SK-N-SH (cell line): ENCODE measurements around the gene COG8. TPM values are rescaled to one million over a fixed set of nuclear protein-coding genes. Genes with fewer than 3 reads are reported as not detected.

Source experiments
- CTCF ChIA-PET: fragments of 300-600, 350-600 bp; formaldehyde crosslinking; extraction: SDS; loops from one replicate; lab custom pipeline; 2021; lab: Yijun Ruan, JAX
- POLR2A ChIA-PET: fragments of 350-600 bp; sonication (Branson Sonifier 250); formaldehyde crosslinking; extraction: SDS; loops from one replicate; lab custom pipeline; 2020; ENCODE audit warnings: antibody characterized with exemption, inconsistent platforms; lab: Yijun Ruan, JAX
- DNase-seq: peaks from one replicate; pipeline ENCODE4 v3.0.0; 2012
- H2AFZ ChIP-seq: fragments of 200-600 bp; sonication (generic); 2 replicates; pipeline ENCODE4 v1.8.1; 2016; ENCODE audit warnings: antibody characterized with exemption, mild to moderate bottlenecking, low read depth
- H3F3A ChIP-seq: fragments of 200-600 bp; sonication (generic); replicated peaks from 2 replicates; pipeline ENCODE3; 2016; ENCODE audit warnings: antibody characterized with exemption, mild to moderate bottlenecking; ENCODE audit not compliant: insufficient read depth
- H3K27ac ChIP-seq, 2 experiments: fragments of 200-500 bp in 1 of 2; fragments of 200-600 bp in 1 of 2; sonication (Bioruptor generic) in 1 of 2; sonication (generic), shearing (Covaris generic) in 1 of 2; 2 replicates each; pipeline versions ENCODE4 v1.5.1 to v1.6.1; 2014 to 2016; ENCODE audit warnings: low read depth in 2 of 2, inconsistent platforms in 1 of 2, low read length in 1 of 2, mild to moderate bottlenecking in 1 of 2, mixed read lengths in 1 of 2
- H3K27me3 ChIP-seq: fragments of 200-600 bp; sonication (generic), shearing (Covaris generic); 2 replicates; pipeline ENCODE4 v1.6.1; 2016; ENCODE audit warnings: mixed run types; ENCODE audit not compliant: insufficient read depth
- H3K36me3 ChIP-seq, 2 experiments: fragments of 200-500 bp in 1 of 2; fragments of 200-600 bp in 1 of 2; sonication (Bioruptor generic) in 1 of 2; sonication (generic) in 1 of 2; replicated peaks in 1 of 2; 2 replicates each; pipeline versions ENCODE3 to v1.5.1; 2014 to 2016; ENCODE audit warnings: low read length in 1 of 2, mild to moderate bottlenecking in 1 of 2; ENCODE audit not compliant: insufficient read depth in 2 of 2, control insufficient read depth in 1 of 2
- H3K4me1 ChIP-seq, 2 experiments: fragments of 200-500 bp in 1 of 2; fragments of 200-600 bp in 1 of 2; sonication (Bioruptor generic) in 1 of 2; sonication (generic), shearing (Covaris generic) in 1 of 2; 2 replicates each; pipeline versions ENCODE4 v1.5.1 to v1.6.1; 2014 to 2016; ENCODE audit warnings: low read depth in 1 of 2, low read length in 1 of 2, mixed run types in 1 of 2; ENCODE audit not compliant: insufficient read depth in 2 of 2, control insufficient read depth in 1 of 2
- H3K4me2 ChIP-seq: fragments of 200-600 bp; sonication (generic), shearing (Covaris generic); 2 replicates; pipeline ENCODE4 v1.6.1; 2017; ENCODE audit warnings: mixed run types
- H3K4me3 ChIP-seq, 2 experiments: fragments of 200-500 bp in 1 of 2; fragments of 200-600 bp in 1 of 2; sonication (Bioruptor generic) in 1 of 2; sonication (generic), shearing (Covaris generic) in 1 of 2; 2 replicates each; pipeline versions ENCODE4 v1.5.1 to v1.8.1; 2014 to 2016; ENCODE audit warnings: low read depth in 2 of 2, inconsistent platforms in 1 of 2, low read length in 1 of 2, mild to moderate bottlenecking in 1 of 2, mixed read lengths in 1 of 2, moderate library complexity in 1 of 2
- H3K79me2 ChIP-seq: fragments of 200-600 bp; sonication (generic); 2 replicates; pipeline ENCODE4 v1.8.1; 2017; ENCODE audit warnings: mild to moderate bottlenecking; ENCODE audit not compliant: insufficient read depth
- H3K9ac ChIP-seq: fragments of 200-600 bp; sonication (generic); 2 replicates; pipeline ENCODE4 v1.6.1; 2017; ENCODE audit warnings: mixed run types
- H3K9me2 ChIP-seq: fragments of 200-600 bp; sonication (generic); 2 replicates; pipeline ENCODE4 v1.6.1; 2017; ENCODE audit warnings: mixed run types
- H3K9me3 ChIP-seq: fragments of 200-600 bp; sonication (generic); 2 replicates; pipeline ENCODE4 v1.6.1; 2017; ENCODE audit warnings: mixed run types, mild to moderate bottlenecking, moderate library complexity
- H4K20me1 ChIP-seq: fragments of 200-600 bp; sonication (generic); 2 replicates; pipeline ENCODE4 v1.6.1; 2017; ENCODE audit warnings: mild to moderate bottlenecking, mixed run types; ENCODE audit not compliant: insufficient read depth
- EZH2phosphoT487 ChIP-seq: fragments of 200-600 bp; sonication (generic); IDR thresholded peaks from 2 replicates; pipeline ENCODE4 v1.6.1; 2017; ENCODE audit warnings: low read depth, mixed run types, mild to moderate bottlenecking, antibody characterized with exemption, moderate library complexity, borderline replicate concordance
- GABPA ChIP-seq: IDR thresholded peaks from 2 replicates; pipeline ENCODE4 v1.4.0; 2012; ENCODE audit warnings: low read depth, mild to moderate bottlenecking
- GATA2 ChIP-seq: sonication (generic); formaldehyde crosslinking; IDR thresholded peaks from 2 replicates; pipeline ENCODE4 v1.5.0; 2020; ENCODE audit warnings: mild to moderate bottlenecking, missing genetic modification reagents
- IRF3 ChIP-seq: fragments of 150-350 bp; IDR thresholded peaks from 2 replicates; pipeline ENCODE4 v1.6.1; 2016; ENCODE audit warnings: mild to moderate bottlenecking, low read depth, low read length
- MAX ChIP-seq: IDR thresholded peaks from 2 replicates; pipeline ENCODE4 v1.4.0; 2012; ENCODE audit warnings: low read depth
- MXI1 ChIP-seq: IDR thresholded peaks from 2 replicates; pipeline ENCODE4 v1.6.1; 2012; ENCODE audit warnings: mild to moderate bottlenecking, low read depth, low read length, improper control_type of control experiment
- NRF1 ChIP-seq: IDR thresholded peaks from 2 replicates; pipeline ENCODE4 v1.6.1; 2012; ENCODE audit warnings: low read depth, mild to moderate bottlenecking, low read length
- RFX5 ChIP-seq: IDR thresholded peaks from 2 replicates; pipeline ENCODE4 v1.6.1; 2012; ENCODE audit warnings: mild to moderate bottlenecking, improper control_type of control experiment, low read length
- RXRA ChIP-seq: IDR thresholded peaks from 2 replicates; pipeline ENCODE4 v1.4.0; 2012; ENCODE audit warnings: low read depth, mild to moderate bottlenecking, borderline replicate concordance
- SIN3A ChIP-seq: IDR thresholded peaks from 2 replicates; pipeline ENCODE4 v1.6.1; 2012; ENCODE audit warnings: low read depth, mild to moderate bottlenecking, low read length, moderate library complexity, borderline replicate concordance
- TAF1 ChIP-seq: IDR thresholded peaks from 2 replicates; pipeline ENCODE4 v1.6.1; 2012; ENCODE audit warnings: low read depth, mild to moderate bottlenecking, low read length, moderate library complexity, borderline replicate concordance
- TCF12 ChIP-seq: IDR thresholded peaks from 2 replicates; pipeline ENCODE4 v1.4.0; 2012
- USF2 ChIP-seq: fragments of 150-350 bp; IDR thresholded peaks from 2 replicates; pipeline ENCODE4 v1.6.1; 2017; ENCODE audit warnings: antibody characterized with exemption, low read length, low read depth, borderline replicate concordance
- ZBTB33 ChIP-seq: IDR thresholded peaks from 2 replicates; pipeline ENCODE4 v1.4.0; 2012; ENCODE audit warnings: low read depth, borderline replicate concordance
- WGBS: methylation state at CpG from one replicate; pipeline ENCODE4 v1.1.6; 2017; ENCODE audit warnings: low lambda C conversion rate; 5-methylcytosine and 5-hydroxymethylcytosine counted together
- polyA plus RNA-seq, 3 experiments: library from polyadenylated mRNA; depleted of rRNA; stranded (reverse); fragments of >200 nt; gene quantifications; 2 replicates each; pipeline ENCODE4 v1.2.3, GENCODE V29; 2012
- TF ChIP-seq, protein P1 (sequence below): IDR thresholded peaks from 2 replicates; pipeline ENCODE4; 2012
- TF ChIP-seq, protein P2 (sequence below): IDR thresholded peaks from 2 replicates; pipeline ENCODE4 v1.6.1; 2012; ENCODE audit warnings: mild to moderate bottlenecking, low read depth, low read length, moderate library complexity

Gene COG8
- polyA plus RNA-seq, 1 of the 3 experiments (the other 2 are of a cell fraction): 30.2 TPM

DNA sequence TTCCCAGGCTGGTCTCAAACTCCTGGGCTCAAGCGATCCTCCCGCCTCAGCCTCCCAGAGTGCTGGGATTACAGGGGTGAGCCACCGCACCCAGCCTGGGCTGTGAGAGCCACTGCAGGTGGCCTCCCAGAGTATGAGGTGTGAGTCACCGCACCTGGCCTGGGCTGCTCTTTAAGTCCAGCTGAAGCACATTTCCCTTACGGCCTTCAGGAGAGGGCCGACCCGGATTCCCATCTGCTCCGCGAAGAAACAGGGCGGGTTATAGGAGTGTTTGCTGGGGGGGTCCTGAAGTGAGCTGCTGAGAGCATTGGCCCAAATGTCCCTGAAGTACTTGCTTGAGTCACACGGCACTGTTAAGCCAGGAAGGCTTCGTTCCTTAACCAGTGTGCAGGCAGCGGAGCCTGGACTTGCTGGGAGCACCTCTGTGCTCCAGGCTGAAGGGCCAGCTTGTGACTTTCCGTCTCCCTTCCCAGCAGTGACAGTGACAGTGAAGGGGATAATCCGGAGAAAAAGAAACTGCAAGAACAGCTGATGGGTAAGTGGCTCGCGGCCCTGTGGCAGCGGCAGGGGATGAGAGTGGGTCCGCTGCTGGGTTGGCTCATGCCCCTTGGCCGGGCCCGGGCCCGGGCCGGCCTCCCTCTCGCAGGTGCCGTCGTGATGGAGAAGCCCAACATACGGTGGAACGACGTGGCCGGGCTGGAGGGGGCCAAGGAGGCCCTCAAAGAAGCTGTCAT, 21.0 kb downstream of the COG8 start:
- WGBS: 93% methylated on average over 24 of the region's 30 CpGs
- H3K27ac ChIP-seq: no peak overlapping the region
- H3K9me2 ChIP-seq: no peaks in the 10 kb centered on the region
- H2AFZ ChIP-seq: no peak overlapping the region
- ChIA-PET POLR2A (interaction anchor here (0.7 to 1.3 kb wide), 2 partner anchors 8 to 11 kb away, joined by 3 to 5 read pairs; no protein-coding TSS in a partner anchor), CTCF (interaction anchor here (0.9 to 1.6 kb wide), 2 partner anchors 21 to 168 kb away, joined by 3 to 4 read pairs; partner anchors contain the start of gene COG8)
- TF ChIP-seq IRF3: no peak
- no peak for TF ChIP-seq RFX5
- TF ChIP-seq NRF1: no peak
- no peak for TF ChIP-seq GATA2 (CRISPR knock-in tag)
- no peak for TF ChIP-seq EZH2phosphoT487
- TF ChIP-seq GABPA: no peak
- TF ChIP-seq USF2: no peak
- TF ChIP-seq TAF1: no peak
- TF ChIP-seq, protein P1, sequence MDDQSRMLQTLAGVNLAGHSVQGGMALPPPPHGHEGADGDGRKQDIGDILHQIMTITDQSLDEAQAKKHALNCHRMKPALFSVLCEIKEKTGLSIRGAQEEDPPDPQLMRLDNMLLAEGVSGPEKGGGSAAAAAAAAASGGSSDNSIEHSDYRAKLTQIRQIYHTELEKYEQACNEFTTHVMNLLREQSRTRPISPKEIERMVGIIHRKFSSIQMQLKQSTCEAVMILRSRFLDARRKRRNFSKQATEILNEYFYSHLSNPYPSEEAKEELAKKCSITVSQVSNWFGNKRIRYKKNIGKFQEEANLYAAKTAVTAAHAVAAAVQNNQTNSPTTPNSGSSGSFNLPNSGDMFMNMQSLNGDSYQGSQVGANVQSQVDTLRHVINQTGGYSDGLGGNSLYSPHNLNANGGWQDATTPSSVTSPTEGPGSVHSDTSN: no peak
- no peak for TF ChIP-seq MXI1
- no peak for TF ChIP-seq SIN3A
- no peak for TF ChIP-seq TCF12
- no peak for TF ChIP-seq RXRA
- H3K4me1 ChIP-seq: no peaks in the 10 kb centered on the region
- no peak for DNase-seq
- no peak overlapping the region for H3K4me3 ChIP-seq
- peaks cover 57% of the 10 kb centered on the region for H3K79me2 ChIP-seq
- H3K4me2 ChIP-seq: no peak overlapping the region
- peaks cover 48 to 82% of the 10 kb centered on the region in 2 experiments for H3K36me3 ChIP-seq
- H3K9me3 ChIP-seq: no peaks in the 10 kb centered on the region
- H4K20me1 ChIP-seq: peaks cover 25% of the 10 kb centered on the region
- no peak overlapping the region for H3K9ac ChIP-seq
- H3F3A ChIP-seq: peaks cover 3% of the 10 kb centered on the region
- H3K27me3 ChIP-seq: no peaks in the 10 kb centered on the region

GRCh38 chr16:69316595-69317034, 22.7 kb downstream of the COG8 start:
- Histone ChIP-seq H3K9me2 (no peaks in the 10 kb centered on the region), H3K4me1 (peaks cover 0 to 5% of the 10 kb centered on the region in 2 experiments; a peak in 1 of 4 replicates), H3K4me2 (no peak overlapping the region), H3K27me3 (no peaks in the 10 kb centered on the region), H2AFZ (no peak overlapping the region), H3K9me3 (no peaks in the 10 kb centered on the region), H3K79me2 (peaks cover 57% of the 10 kb centered on the region), H3F3A (peaks cover 3% of the 10 kb centered on the region), H3K36me3 (peaks cover 34 to 67% of the 10 kb centered on the region in 2 experiments), H3K9ac (no peak overlapping the region), H3K4me3 (no peak overlapping the region), H4K20me1 (peaks cover 14% of the 10 kb centered on the region), H3K27ac (no peak overlapping the region)
- ChIA-PET POLR2A (no interaction called here), CTCF (interaction anchor here (1.6 kb wide), 1 partner anchor 166 kb away, joined by 4 read pairs; no protein-coding TSS in a partner anchor)
- WGBS: 98% methylated on average over 9 of the region's 17 CpGs
- no peak for DNase-seq
- TF ChIP-seq, protein P2, sequence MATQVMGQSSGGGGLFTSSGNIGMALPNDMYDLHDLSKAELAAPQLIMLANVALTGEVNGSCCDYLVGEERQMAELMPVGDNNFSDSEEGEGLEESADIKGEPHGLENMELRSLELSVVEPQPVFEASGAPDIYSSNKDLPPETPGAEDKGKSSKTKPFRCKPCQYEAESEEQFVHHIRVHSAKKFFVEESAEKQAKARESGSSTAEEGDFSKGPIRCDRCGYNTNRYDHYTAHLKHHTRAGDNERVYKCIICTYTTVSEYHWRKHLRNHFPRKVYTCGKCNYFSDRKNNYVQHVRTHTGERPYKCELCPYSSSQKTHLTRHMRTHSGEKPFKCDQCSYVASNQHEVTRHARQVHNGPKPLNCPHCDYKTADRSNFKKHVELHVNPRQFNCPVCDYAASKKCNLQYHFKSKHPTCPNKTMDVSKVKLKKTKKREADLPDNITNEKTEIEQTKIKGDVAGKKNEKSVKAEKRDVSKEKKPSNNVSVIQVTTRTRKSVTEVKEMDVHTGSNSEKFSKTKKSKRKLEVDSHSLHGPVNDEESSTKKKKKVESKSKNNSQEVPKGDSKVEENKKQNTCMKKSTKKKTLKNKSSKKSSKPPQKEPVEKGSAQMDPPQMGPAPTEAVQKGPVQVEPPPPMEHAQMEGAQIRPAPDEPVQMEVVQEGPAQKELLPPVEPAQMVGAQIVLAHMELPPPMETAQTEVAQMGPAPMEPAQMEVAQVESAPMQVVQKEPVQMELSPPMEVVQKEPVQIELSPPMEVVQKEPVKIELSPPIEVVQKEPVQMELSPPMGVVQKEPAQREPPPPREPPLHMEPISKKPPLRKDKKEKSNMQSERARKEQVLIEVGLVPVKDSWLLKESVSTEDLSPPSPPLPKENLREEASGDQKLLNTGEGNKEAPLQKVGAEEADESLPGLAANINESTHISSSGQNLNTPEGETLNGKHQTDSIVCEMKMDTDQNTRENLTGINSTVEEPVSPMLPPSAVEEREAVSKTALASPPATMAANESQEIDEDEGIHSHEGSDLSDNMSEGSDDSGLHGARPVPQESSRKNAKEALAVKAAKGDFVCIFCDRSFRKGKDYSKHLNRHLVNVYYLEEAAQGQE: no peak
- TF ChIP-seq GABPA (no peak), SIN3A (no peak), RFX5 (no peak), ZBTB33 (no peak), MAX (no peak)
